Choroid plexus epithelial cell (primary cell): ENCODE data around the gene PPP2R5C.

Experiments used
- DNase-seq: peaks from one replicate; pipeline ENCODE4 v3.0.0-alpha.2; 2010; ENCODE audit warnings: low read depth
- H3K4me3 ChIP-seq: 2 replicates; pipeline ENCODE4 v1.5.1; 2011; ENCODE audit warnings: low read depth, mild to moderate bottlenecking, control low read depth, low read length, moderate library complexity
- CTCF ChIP-seq: conservative IDR thresholded peaks from 2 replicates; pipeline ENCODE4 v1.5.1; 2011; ENCODE audit warnings: low read depth, mild to moderate bottlenecking, control low read depth, inconsistent platforms, low read length, moderate library complexity

Gene PPP2R5C

DNA sequence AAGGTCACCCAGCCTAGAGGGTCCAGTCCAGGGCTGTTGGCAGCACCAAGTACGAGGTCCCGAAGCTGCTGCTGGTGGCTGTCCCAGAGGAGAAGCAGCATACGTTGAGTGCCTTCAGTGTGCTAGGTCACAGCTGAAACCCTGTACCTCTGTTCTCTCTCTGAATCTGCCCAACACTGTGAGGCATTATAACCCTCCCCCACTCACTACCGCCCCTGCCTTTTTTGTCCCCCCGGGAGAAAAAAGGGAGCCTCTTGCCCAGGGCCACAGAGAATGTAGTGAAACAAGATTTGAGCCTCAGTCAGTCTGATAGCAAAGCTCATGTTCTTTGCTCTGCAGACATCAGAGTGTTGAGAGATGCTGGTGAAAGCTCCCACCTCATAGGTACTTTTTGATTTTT, 53.4 kb downstream of the PPP2R5C start:
- TF ChIP-seq CTCF = no peak
- no peak for DNase-seq
- no peak overlapping the region for H3K4me3 ChIP-seq

DNA sequence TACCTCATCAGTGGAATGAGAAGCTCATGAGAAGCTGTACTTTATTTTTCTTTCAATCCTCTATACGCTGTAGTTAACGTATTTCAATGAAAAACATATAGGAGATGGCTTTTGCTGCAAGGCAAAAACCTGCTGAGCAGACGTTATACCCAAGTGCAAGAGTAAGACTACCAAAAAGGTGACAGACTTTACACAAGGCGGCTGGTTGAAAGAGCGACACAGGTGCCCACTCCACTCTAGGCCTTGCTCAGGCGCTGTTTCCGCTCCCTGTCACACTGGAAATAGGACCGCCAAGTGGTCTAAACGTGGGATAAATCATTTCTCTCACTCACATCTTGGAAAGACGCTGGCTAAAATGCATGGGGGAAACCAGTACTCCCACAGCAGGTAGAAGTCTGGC, 54.5 kb downstream of the PPP2R5C start:
- no peak for DNase-seq
- no peak overlapping the region for H3K4me3 ChIP-seq
- no peak for TF ChIP-seq CTCF

DNA sequence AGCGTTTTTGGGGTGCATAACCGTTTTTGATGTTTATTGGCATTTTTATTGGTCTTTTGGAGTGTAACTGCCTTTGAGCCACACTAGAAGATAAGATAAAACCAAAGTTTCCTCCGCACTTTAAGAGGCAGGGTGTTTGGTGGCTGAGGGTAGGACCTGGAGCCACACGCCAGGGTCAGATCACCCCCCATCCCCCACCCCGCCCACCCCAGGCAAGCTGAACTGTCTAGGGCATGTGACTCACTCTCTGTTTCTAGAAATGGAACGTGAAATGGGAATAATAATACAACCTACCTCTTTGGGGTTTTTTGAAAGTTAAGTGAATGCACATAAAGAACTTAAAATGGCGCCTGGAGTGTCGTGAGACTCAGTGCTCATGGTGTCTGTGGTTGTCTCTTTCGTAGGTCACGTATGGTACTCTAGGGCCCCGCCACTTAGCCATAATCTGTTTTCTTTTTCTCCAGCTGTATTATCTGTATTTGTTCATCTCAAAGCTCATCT, 56.0 kb downstream of the PPP2R5C start:
- no peak for DNase-seq
- no peak for TF ChIP-seq CTCF
- no peak overlapping the region for H3K4me3 ChIP-seq

- DNase-seq = no peak
- no peak overlapping the region for H3K4me3 ChIP-seq
Measured at GRCh38 chr14:101819251-101819990, 57.9 kb downstream of the PPP2R5C start.

DNA sequence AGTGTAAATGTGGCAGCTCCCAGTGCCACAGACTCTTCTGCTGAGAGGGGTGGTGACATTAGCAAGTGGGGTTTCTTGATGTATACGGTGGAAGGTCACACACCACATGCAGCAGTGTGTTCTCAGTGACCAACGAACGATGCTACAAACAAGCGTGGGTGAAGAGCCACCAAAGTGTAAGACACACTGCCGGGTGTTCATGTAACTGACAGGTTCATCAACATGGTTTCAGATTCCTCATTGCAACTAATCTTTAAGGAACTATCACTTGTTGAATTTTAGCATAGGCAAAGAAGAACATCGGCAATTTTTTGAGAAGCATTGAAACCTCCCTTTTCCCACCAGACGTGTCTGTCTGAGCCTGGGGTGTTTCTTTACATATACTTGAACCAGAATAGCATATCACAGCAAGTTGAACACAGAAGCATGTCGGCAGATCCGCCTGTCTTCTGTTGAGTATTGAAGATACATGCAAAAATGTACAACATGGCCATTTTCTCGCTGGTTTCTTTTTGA, 58.8 kb downstream of the PPP2R5C start:
- no peak for DNase-seq
- no peak overlapping the region for H3K4me3 ChIP-seq

More at GRCh38 chr14:101819251-101819990, 57.9 kb downstream of the PPP2R5C start:
- TF ChIP-seq CTCF = no peak

DNA sequence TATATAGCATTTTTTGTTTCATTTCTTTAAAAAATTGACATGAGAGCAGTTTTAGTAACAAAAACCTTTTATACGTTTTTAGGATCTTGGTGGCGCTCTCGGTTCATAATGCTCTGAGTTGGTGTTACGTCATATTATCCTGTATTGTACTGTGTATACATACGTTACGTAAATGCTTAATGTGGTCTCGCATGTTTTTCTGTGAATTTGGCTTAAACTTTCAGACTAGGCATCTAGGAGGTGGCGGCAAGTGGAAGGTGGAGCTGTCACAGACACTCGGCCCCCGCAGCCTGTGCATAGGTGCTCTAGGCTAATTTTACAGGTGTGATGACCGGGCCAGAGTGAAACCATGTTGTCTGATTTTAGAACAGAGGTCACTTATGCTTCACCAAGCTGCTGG, 60.0 kb downstream of the PPP2R5C start:
- no peak for DNase-seq
- TF ChIP-seq CTCF = no peak
- no peak overlapping the region for H3K4me3 ChIP-seq

More for the DNA sequence above, 58.8 kb downstream of the PPP2R5C start:
- no peak for TF ChIP-seq CTCF

- H3K4me3 ChIP-seq = no peak overlapping the region
- DNase-seq = no peak
- no peak for TF ChIP-seq CTCF
Measured at GRCh38 chr14:101823066-101823465, 61.6 kb downstream of the PPP2R5C start.
